Small intestine (tissue), 7 donors: ENCODE measurements around the gene TBC1D4. TPM values are rescaled to one million over a fixed set of nuclear protein-coding genes. Genes with fewer than 3 reads are reported as not detected.

Experiments
- DNase-seq, 2 donors: peaks; one replicate each; pipeline versions ENCODE4 v3.0.0 to v3.0.0-alpha.2; 2013
- FAIRE-seq: peaks from 2 replicates; lab custom pipeline; 2012; peaks lifted over from hg19 to GRCh38; lab: Jason Lieb, UNC
- H3K27ac ChIP-seq, 3 donors: one replicate each; pipeline ENCODE4 v1.5.1; 2013; ENCODE audit warnings: low read length in 2 of 3, mild to moderate bottlenecking in 2 of 3, control low read depth in 1 of 3, inconsistent platforms in 1 of 3, low read depth in 1 of 3, moderate library complexity in 1 of 3
- H3K27me3 ChIP-seq, 3 donors: one replicate each; pipeline ENCODE4 v1.6.1; 2013; ENCODE audit warnings: low read length in 3 of 3, inconsistent platforms in 1 of 3; ENCODE audit not compliant: control insufficient read depth in 3 of 3, insufficient read depth in 3 of 3
- H3K36me3 ChIP-seq, 3 donors: one replicate each; pipeline ENCODE4 v1.6.1; 2013; ENCODE audit warnings: low read length in 3 of 3, inconsistent platforms in 1 of 3, low read depth in 1 of 3, mild to moderate bottlenecking in 1 of 3, moderate library complexity in 1 of 3; ENCODE audit not compliant: control insufficient read depth in 3 of 3, insufficient read depth in 2 of 3
- H3K4me1 ChIP-seq, 3 donors: one replicate each; pipeline ENCODE4 v1.6.1; 2013; ENCODE audit warnings: low read length in 2 of 3, inconsistent platforms in 1 of 3, low read depth in 1 of 3, mild to moderate bottlenecking in 1 of 3, moderate library complexity in 1 of 3; ENCODE audit not compliant: control insufficient read depth in 3 of 3, insufficient read depth in 2 of 3
- H3K4me3 ChIP-seq, 3 donors: one replicate each; pipeline ENCODE4 v1.5.1; 2013; ENCODE audit warnings: low read length in 3 of 3, control low read depth in 1 of 3, inconsistent platforms in 1 of 3, low read depth in 1 of 3, mild to moderate bottlenecking in 1 of 3, moderate library complexity in 1 of 3
- H3K9me3 ChIP-seq, 2 donors: one replicate each; pipeline ENCODE4 v1.6.1; 2013; ENCODE audit warnings: low read depth in 1 of 2, low read length in 1 of 2; ENCODE audit not compliant: control insufficient read depth in 2 of 2, insufficient read depth in 1 of 2
- WGBS, 3 donors: extraction: QIAGEN DNeasy Blood & Tissue Kit; methylation state at CpG; one replicate each; pipeline ENCODE4 v1.1.7; 2013; 5-methylcytosine and 5-hydroxymethylcytosine counted together
- polyA plus RNA-seq, 4 donors: library from polyadenylated mRNA; stranded (reverse) in 3 of 4; unstranded in 1 of 4; fragments of 200-250 nt in 3 of 4; fragments of 120-200 nt in 1 of 4; gene quantifications; one replicate each; pipeline versions ENCODE4 v1.2.1 to v1.2.3, GENCODE V29; 2013
- donor health status: healthy with polysubstance abuse.
- donor health status: control.
- donor health status: control.
- donor health status: Bipolar disorder and iron deficiency.
- donor health status: healthy.

TBC1D4 gene
- polyA plus RNA-seq, 4 donors = 2.4 to 8.1 (median 5.3) TPM

DNA sequence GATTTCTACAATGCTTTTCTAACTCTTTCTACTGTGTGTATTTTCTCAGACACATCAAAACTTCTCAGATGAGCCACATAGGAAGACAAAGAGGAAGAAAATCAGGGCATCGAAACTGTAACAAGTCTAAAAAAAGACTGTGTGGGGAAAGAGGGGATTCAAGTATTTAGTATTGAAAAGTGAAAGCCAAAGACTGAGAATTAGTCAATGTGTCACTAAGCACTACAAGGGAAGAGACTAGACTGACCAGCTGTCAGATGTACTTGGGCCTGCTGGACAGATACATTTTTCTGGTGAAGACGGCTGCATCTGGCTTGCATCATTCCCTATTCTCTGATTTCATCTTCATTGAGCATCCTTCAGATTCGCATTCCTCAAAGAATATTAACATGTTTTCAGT is 30.3 kb upstream of the TBC1D4 start:
- no peak for FAIRE-seq
- 53 to 89% (median 80%) methylated on average over 3 of the region's 3 CpGs for WGBS, 3 donors

DNA sequence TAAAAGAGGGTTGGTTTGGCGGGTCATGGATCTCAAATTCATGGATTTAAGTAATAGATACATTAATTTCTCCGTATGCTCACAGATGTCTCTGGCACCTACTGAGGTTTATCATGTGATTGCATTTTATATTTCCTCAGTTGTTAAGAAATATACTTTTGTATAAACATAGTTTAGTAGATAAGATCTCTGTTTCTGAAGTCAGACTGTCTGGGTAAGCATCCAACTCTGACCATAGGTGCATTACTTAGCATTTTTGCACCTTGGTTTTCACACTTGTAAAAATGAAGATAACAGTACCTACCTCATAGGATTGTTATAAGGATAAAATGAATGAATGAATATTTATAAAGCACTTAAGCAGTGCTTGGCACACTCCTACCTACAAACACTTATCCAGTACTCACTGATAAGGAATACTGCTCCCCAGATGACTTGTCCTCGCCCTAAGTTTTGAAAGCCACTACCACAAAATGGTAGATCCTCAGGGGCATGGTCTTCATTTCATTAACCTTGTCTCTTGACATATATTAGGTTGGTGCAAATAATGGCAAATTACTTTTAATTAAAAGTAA is 29.2 kb upstream of the TBC1D4 start:
- H3K4me3 ChIP-seq = no peak overlapping the region
- DNase-seq = no peak
- H3K4me1 ChIP-seq = no peaks in the 10 kb centered on the region
- H3K27ac ChIP-seq = no peak overlapping the region
- H3K27me3 ChIP-seq = no peaks in the 10 kb centered on the region
- no peaks in the 10 kb centered on the region for H3K36me3 ChIP-seq
- peaks cover 0 to 4% of the 10 kb centered on the region in 2 donors for H3K9me3 ChIP-seq
- 85 to 94% (median 88%) methylated on average over 3 of the region's 3 CpGs for WGBS, 3 donors
- no peak for FAIRE-seq

More for the DNA sequence above, 30.3 kb upstream of the TBC1D4 start:
- Histone ChIP-seq H3K27ac (no peak overlapping the region), H3K36me3 (no peaks in the 10 kb centered on the region), H3K4me3 (no peak overlapping the region), H3K27me3 (no peaks in the 10 kb centered on the region), H3K9me3 (peaks cover 0 to 4% of the 10 kb centered on the region in 2 donors), H3K4me1 (no peaks in the 10 kb centered on the region)
- DNase-seq = no peak

GRCh38 chr13:75508002-75508548 is 26.1 kb upstream of the TBC1D4 start:
- DNase-seq (no peak), FAIRE-seq (no peak)
- Histone ChIP-seq H3K9me3 (no peaks in the 10 kb centered on the region), H3K27me3 (no peaks in the 10 kb centered on the region), H3K36me3 (no peaks in the 10 kb centered on the region), H3K27ac (no peak overlapping the region), H3K4me3 (no peak overlapping the region), H3K4me1 (no peaks in the 10 kb centered on the region)
- WGBS, 3 donors = 93 to 97% (median 96%) methylated on average over 6 of the region's 6 CpGs

- 59 to 78% (median 70%) methylated on average over 10 of the region's 10 CpGs for WGBS, 3 donors
Observed at GRCh38 chr13:75507027-75508001, 25.3 kb upstream of the TBC1D4 start.

DNA sequence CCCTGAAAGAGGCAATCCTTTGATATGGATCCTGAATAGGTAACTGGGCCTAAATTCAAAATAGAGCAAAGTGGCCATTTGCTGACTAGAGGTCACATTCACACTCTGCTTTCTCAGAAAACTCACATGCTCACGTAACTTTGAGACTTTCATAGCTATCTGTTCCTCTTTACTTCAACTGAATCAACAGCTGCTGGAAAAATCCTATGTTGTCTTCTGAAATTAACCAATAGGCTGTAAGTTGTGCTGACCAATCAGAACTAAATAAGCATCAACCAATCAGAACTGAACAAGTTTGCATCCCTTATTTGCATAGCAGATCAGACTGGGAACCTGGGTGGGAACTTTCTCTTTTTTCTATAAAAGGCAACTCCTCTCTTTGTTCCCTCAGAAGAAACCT is 24.0 kb upstream of the TBC1D4 start:
- 86 to 96% (median 94%) methylated on average over 1 of the region's 1 CpG for WGBS, 3 donors
- H3K36me3 ChIP-seq = no peaks in the 10 kb centered on the region
- no peaks in the 10 kb centered on the region for H3K9me3 ChIP-seq
- DNase-seq = no peak
- no peak for FAIRE-seq
- no peak overlapping the region for H3K4me3 ChIP-seq
- H3K27ac ChIP-seq = no peak overlapping the region
- H3K4me1 ChIP-seq = no peaks in the 10 kb centered on the region
- H3K27me3 ChIP-seq = no peaks in the 10 kb centered on the region

More at GRCh38 chr13:75507027-75508001, 25.3 kb upstream of the TBC1D4 start:
- no peaks in the 10 kb centered on the region for H3K9me3 ChIP-seq
- H3K27ac ChIP-seq = no peak overlapping the region
- H3K4me3 ChIP-seq = no peak overlapping the region
- no peaks in the 10 kb centered on the region for H3K4me1 ChIP-seq
- no peaks in the 10 kb centered on the region for H3K27me3 ChIP-seq
- FAIRE-seq (no peak), DNase-seq (no peak)
- H3K36me3 ChIP-seq = no peaks in the 10 kb centered on the region

GRCh38 chr13:75505327-75505726 is 23.4 kb upstream of the TBC1D4 start:
- H3K4me3 ChIP-seq = no peak overlapping the region
- DNase-seq (no peak), FAIRE-seq (no peak)
- 76 to 85% (median 79%) methylated on average over 3 of the region's 3 CpGs for WGBS, 3 donors
- no peaks in the 10 kb centered on the region for H3K9me3 ChIP-seq
- H3K4me1 ChIP-seq = no peaks in the 10 kb centered on the region
- no peaks in the 10 kb centered on the region for H3K36me3 ChIP-seq
- H3K27ac ChIP-seq = no peak overlapping the region
- no peaks in the 10 kb centered on the region for H3K27me3 ChIP-seq

DNA sequence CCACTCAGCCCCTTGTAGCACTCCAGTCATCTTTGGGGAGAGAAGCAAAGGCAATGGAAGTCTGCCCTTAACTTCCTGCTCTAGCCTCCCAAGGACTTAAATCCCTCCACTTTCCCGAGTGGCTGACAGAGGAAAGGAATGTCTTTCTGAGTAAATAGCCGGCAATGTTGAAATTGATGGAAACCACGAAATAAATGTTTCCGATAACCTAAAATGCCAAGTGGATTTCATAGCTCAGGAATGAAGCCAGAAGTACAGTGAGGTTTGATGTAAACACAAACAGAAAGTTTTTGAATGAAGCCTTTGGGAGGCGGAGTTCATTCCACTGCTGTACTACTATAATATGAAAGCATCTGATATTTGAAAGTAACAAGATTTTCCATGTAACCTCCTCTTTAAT is 14.0 kb upstream of the TBC1D4 start:
- no peak for FAIRE-seq
- Histone ChIP-seq H3K4me1 (no peaks in the 10 kb centered on the region), H3K9me3 (no peaks in the 10 kb centered on the region), H3K36me3 (no peaks in the 10 kb centered on the region), H3K27me3 (peaks cover 0 to 3% (median 0%) of the 10 kb centered on the region in 3 donors), H3K4me3 (no peak overlapping the region), H3K27ac (no peak overlapping the region)
- 74 to 86% (median 85%) methylated on average over 5 of the region's 5 CpGs for WGBS, 3 donors
- DNase-seq = no peak

GRCh38 chr13:75494491-75494890 is 12.5 kb upstream of the TBC1D4 start:
- H3K36me3 ChIP-seq = no peaks in the 10 kb centered on the region
- H3K9me3 ChIP-seq = no peaks in the 10 kb centered on the region
- H3K4me3 ChIP-seq = no peak overlapping the region
- no peaks in the 10 kb centered on the region for H3K4me1 ChIP-seq
- H3K27me3 ChIP-seq = peaks cover 0 to 3% (median 0%) of the 10 kb centered on the region in 3 donors
- H3K27ac ChIP-seq = no peak overlapping the region
- no peak for FAIRE-seq
- 79 to 84% (median 82%) methylated on average over 1 of the region's 1 CpG for WGBS, 3 donors
- DNase-seq = no peak
